ENCODE results near the gene RUNX3. TPM values are rescaled to one million over a fixed set of nuclear protein-coding genes. Genes with fewer than 3 reads are reported as not detected.

Gene RUNX3
- total RNA-seq, 1 experiment from 2014 or later, result 22.6 TPM

GRCh38 chr1:24906760-24907490 is 23.2 kb downstream of the RUNX3 start:
- Histone ChIP-seq H4K20me1 (ENCODE audit: insufficient read depth) (no peaks in the 10 kb centered on the region), H3K9me2 (ENCODE audit: insufficient read depth) (no peaks in the 10 kb centered on the region), H3K36me3 (ENCODE audit: control insufficient read depth in 1 of 2, insufficient read depth in 2 of 2, low read length in 2 of 2) (peaks cover 0 to 5% of the 10 kb centered on the region in 2 experiments; a peak in 2 of 4 replicates), H3K27me3 (ENCODE audit: insufficient read depth, low read length) (no peaks in the 10 kb centered on the region), H2AFZ (ENCODE audit: low read depth, low read length, poor library complexity, severe bottlenecking) (no peak overlapping the region), H3K79me2 (ENCODE audit: insufficient read depth, low read length) (no peaks in the 10 kb centered on the region), H3K9ac (ENCODE audit: low read length) (no peak overlapping the region), H3K4me1 (ENCODE audit: control insufficient read depth in 1 of 2, insufficient read depth in 2 of 2, low read length in 2 of 2) (no peaks in the 10 kb centered on the region), H3K4me3 (replicated peaks in 1 of 2; ENCODE audit: low read depth in 1 of 2, low read length in 2 of 2) (no peak overlapping the region), H3K27ac (ENCODE audit: low read depth, low read length) (no peak overlapping the region), H3K4me2 (ENCODE audit: low read length) (no peak overlapping the region), H3K9me3 (ENCODE audit: control insufficient read depth in 1 of 2, insufficient read depth in 1 of 2, low read depth in 1 of 2, low read length in 2 of 2) (no peaks in the 10 kb centered on the region; a peak in 1 of 4 replicates)
- BruUV-seq (replicated peaks), result no TSS peak
- ATAC-seq (no peak), DNase-seq (ENCODE audit: low read depth, low spot score) (no peak)
- no peak for TF ChIP-seq EZH2 (IDR thresholded peaks at IDR 0.05)
- no peak for TF ChIP-seq CBX3 (IDR thresholded peaks at IDR 0.05; ENCODE audit: low read depth)
- no peak for TF ChIP-seq ZBTB33 (IDR thresholded peaks at IDR 0.05; ENCODE audit: extremely low read depth, insufficient replicate concordance, low read length)
- no peak for TF ChIP-seq REST (IDR thresholded peaks at IDR 0.05; ENCODE audit: low read depth)
- no peak for TF ChIP-seq ZFX (IDR thresholded peaks at IDR 0.05)
- TF ChIP-seq CEBPB (IDR thresholded peaks at IDR 0.05; ENCODE audit: low read depth), result no peak
- no peak for TF ChIP-seq YY1 (IDR thresholded peaks at IDR 0.05; ENCODE audit: extremely low read depth, insufficient replicate concordance, low read depth, low read length)
- no peak for TF ChIP-seq RAD21 (IDR thresholded peaks at IDR 0.05; ENCODE audit: low read depth)
- no peak for TF ChIP-seq CTCF (IDR thresholded peaks at IDR 0.05 in 2 of 3, conservative IDR thresholded peaks at IDR 0.05 in 1 of 3; ENCODE audit: borderline replicate concordance in 1 of 3, insufficient read depth in 1 of 3, low read depth in 2 of 3, low read length in 2 of 3)
- TF ChIP-seq ELF1 (IDR thresholded peaks at IDR 0.05; ENCODE audit: borderline replicate concordance, low read depth), result no peak
- no peak for TF ChIP-seq SRF (IDR thresholded peaks at IDR 0.05; ENCODE audit: low read depth)
- TF ChIP-seq ATF3 (IDR thresholded peaks at IDR 0.05), result no peak
- TF ChIP-seq JUND (IDR thresholded peaks at IDR 0.05), result no peak
- TF ChIP-seq TCF7L2 (IDR thresholded peaks at IDR 0.05; ENCODE audit: borderline replicate concordance, extremely low read depth, insufficient read depth, insufficient read length), result no peak
- TF ChIP-seq MAX (IDR thresholded peaks at IDR 0.05), result no peak
- CTCF ChIA-PET, result no interaction called here
- RAD21 ChIA-PET (ENCODE audit: low non-redundant PET in 1 of 2, low total read pairs in 2 of 2, uncharacterized antibody in 2 of 2, unreplicated experiment in 2 of 2), result no interaction called here
- POLR2A ChIA-PET, result no interaction called here
- intact Hi-C loops (cut with micrococcal nuclease), result no loop called here
